OCI-LY3 (cell line): ENCODE results near the gene DENND2C.

Experiments used
- H2AFZ ChIP-seq: fragments of 200-600, 300-600 bp; shearing (Covaris generic); 2 replicates; pipeline ENCODE4 v1.6.0; 2014; ENCODE audit warnings: antibody characterized with exemption, low read depth, low read length
- H3K27ac ChIP-seq: fragments of 200-600, 300-600 bp; sonication (generic); 2 replicates; pipeline ENCODE4 v1.5.1; 2014; ENCODE audit warnings: mild to moderate bottlenecking, low read length, moderate library complexity, mixed read lengths
- H3K27me3 ChIP-seq: fragments of 200-600, 300-600 bp; sonication (generic); 2 replicates; pipeline ENCODE4 v1.6.1; 2014; ENCODE audit warnings: low read depth, low read length, mixed read lengths
- H3K36me3 ChIP-seq: fragments of 200-600, 300-600 bp; sonication (generic); replicated peaks from 2 replicates; pipeline ENCODE3; 2014; ENCODE audit warnings: low read depth, low read length, mixed read lengths
- H3K4me1 ChIP-seq: fragments of 300-600, 200-600 bp; sonication (generic); 2 replicates; pipeline ENCODE4 v1.6.1; 2014; ENCODE audit warnings: low read length, mixed read lengths
- H3K4me2 ChIP-seq: fragments of 200-600, 300-600 bp; sonication (generic); 2 replicates; pipeline ENCODE4 v1.6.1; 2014; ENCODE audit warnings: low read length, mixed read lengths
- H3K4me3 ChIP-seq: fragments of 300-600, 200-600 bp; sonication (generic); 2 replicates; pipeline ENCODE4 v1.5.1; 2014; ENCODE audit warnings: antibody characterized with exemption, mild to moderate bottlenecking, low read length, moderate library complexity
- H3K79me2 ChIP-seq: fragments of 300-600, 200-600 bp; shearing (Covaris generic); 2 replicates; pipeline ENCODE4 v1.6.1; 2014; ENCODE audit warnings: mild to moderate bottlenecking, low read length, mixed read lengths
- H3K9ac ChIP-seq: fragments of 300-600, 200-600 bp; shearing (Covaris generic); 2 replicates; pipeline ENCODE4 v1.6.0; 2014; ENCODE audit warnings: mild to moderate bottlenecking, low read length, moderate library complexity
- H3K9me3 ChIP-seq: fragments of 200-600, 300-600 bp; shearing (Covaris generic); 2 replicates; pipeline ENCODE4 v1.6.1; 2014; ENCODE audit warnings: low read length, mixed read lengths; ENCODE audit not compliant: insufficient read depth
- H4K20me1 ChIP-seq: fragments of 200-600, 300-600 bp; sonication (generic); 2 replicates; pipeline ENCODE4 v1.6.1; 2016; ENCODE audit warnings: low read length, mixed read lengths; ENCODE audit not compliant: insufficient read depth
- EZH2phosphoT487 ChIP-seq: fragments of 200-600 bp; shearing (Covaris generic); IDR thresholded peaks from 2 replicates; pipeline ENCODE4 v1.6.1; 2018; ENCODE audit warnings: antibody characterized with exemption, mixed run types, low read depth
- TF ChIP-seq, protein P1 (sequence below): fragments of 200-600, 300-600 bp; sonication (generic); IDR thresholded peaks from 2 replicates; pipeline ENCODE4 v1.5.1; 2014; ENCODE audit warnings: antibody characterized with exemption, low read length, low read depth

The DENND2C gene

DNA sequence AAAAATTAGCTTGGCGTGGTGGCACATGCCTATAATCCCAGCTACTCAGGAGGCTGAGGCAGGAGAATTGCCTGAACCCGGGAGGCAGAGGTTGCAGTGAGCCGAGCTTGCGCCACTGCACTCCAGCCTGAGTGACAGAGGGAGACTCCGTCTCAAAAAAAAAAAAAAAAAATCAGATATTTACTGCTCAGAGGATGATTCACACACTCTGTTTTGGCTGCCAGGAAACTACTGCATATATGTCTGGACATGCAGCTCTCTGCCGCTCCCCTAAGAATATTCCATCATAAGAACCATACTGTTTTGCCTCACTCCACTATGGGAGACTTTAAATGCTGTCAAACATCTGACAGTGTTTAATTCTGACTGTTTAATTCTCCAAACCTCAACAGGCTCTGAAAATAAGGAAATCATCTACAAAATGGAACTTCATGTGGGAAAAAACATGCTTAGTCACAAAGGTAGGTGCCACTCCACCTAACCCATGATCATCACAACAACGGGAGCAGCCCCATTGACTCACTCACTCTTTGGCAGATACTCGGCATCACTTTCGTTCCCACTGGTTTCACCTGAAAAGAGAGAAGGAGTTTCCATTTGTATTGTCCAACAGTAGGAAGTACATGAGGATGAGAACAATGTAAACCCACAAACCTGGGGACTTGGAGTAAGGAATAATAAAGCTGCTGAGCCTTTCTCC is 59.2 kb downstream of the DENND2C start:
- no peak overlapping the region for H2AFZ ChIP-seq
- H3K79me2 ChIP-seq, result no peaks in the 10 kb centered on the region
- no peaks in the 10 kb centered on the region for H3K9me3 ChIP-seq
- no peak overlapping the region for H3K4me3 ChIP-seq
- TF ChIP-seq, protein P1, sequence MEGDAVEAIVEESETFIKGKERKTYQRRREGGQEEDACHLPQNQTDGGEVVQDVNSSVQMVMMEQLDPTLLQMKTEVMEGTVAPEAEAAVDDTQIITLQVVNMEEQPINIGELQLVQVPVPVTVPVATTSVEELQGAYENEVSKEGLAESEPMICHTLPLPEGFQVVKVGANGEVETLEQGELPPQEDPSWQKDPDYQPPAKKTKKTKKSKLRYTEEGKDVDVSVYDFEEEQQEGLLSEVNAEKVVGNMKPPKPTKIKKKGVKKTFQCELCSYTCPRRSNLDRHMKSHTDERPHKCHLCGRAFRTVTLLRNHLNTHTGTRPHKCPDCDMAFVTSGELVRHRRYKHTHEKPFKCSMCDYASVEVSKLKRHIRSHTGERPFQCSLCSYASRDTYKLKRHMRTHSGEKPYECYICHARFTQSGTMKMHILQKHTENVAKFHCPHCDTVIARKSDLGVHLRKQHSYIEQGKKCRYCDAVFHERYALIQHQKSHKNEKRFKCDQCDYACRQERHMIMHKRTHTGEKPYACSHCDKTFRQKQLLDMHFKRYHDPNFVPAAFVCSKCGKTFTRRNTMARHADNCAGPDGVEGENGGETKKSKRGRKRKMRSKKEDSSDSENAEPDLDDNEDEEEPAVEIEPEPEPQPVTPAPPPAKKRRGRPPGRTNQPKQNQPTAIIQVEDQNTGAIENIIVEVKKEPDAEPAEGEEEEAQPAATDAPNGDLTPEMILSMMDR, result no peak
- H3K27me3 ChIP-seq, result no peaks in the 10 kb centered on the region
- no peaks in the 10 kb centered on the region for H3K36me3 ChIP-seq
- H3K27ac ChIP-seq, result no peak overlapping the region
- H3K9ac ChIP-seq, result no peak overlapping the region
- no peaks in the 10 kb centered on the region for H3K4me1 ChIP-seq
- no peak overlapping the region for H3K4me2 ChIP-seq
- H4K20me1 ChIP-seq, result no peaks in the 10 kb centered on the region

DNA sequence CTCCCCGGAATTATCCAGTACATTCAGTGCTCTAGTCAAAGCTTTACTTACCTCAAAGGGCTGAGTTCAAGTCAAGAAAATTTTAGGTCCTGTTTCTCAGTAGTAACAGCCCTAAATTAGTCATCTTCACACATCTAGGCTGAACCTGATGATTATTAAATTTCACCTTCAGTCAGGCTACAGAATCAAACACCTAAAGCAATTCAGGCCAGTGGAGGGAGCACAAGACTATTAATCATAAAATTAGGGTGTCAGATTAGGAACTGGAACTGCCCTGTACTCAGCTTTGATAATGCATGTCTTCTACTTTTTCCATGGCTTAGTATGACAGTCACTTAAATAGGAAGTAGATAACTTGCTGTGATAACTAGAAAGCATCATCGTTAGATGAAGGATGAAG is 60.0 kb downstream of the DENND2C start:
- H3K27me3 ChIP-seq, result no peaks in the 10 kb centered on the region
- no peak overlapping the region for H3K9ac ChIP-seq
- H3K4me3 ChIP-seq, result no peak overlapping the region
- no peaks in the 10 kb centered on the region for H3K9me3 ChIP-seq
- H3K79me2 ChIP-seq, result no peaks in the 10 kb centered on the region
- H3K4me2 ChIP-seq, result no peak overlapping the region
- no peaks in the 10 kb centered on the region for H4K20me1 ChIP-seq
- no peaks in the 10 kb centered on the region for H3K36me3 ChIP-seq
- no peak overlapping the region for H2AFZ ChIP-seq
- TF ChIP-seq, protein P1, result no peak
- no peak for TF ChIP-seq EZH2phosphoT487
- no peak overlapping the region for H3K27ac ChIP-seq
- no peaks in the 10 kb centered on the region for H3K4me1 ChIP-seq

DNA sequence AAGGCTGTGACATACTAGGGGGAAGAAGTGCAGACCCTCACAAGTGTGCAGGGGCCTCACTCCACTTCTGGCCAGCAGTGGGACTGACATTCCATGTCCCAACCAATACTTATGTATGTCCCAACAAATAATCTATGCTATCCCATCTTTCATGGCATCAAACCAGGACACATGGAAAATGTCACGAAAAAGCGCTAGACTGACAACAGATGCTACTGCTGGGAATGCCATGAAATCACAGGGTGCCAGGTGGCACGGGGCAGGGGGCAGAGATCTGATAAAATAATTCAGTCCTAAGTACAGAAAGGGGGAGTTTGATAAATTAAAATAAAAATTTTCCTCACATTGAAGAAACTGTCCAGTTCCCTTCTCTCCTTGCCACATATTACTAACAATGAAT is 60.8 kb downstream of the DENND2C start:
- TF ChIP-seq EZH2phosphoT487, result no peak
- TF ChIP-seq, protein P1, result no peak
- Histone ChIP-seq H3K9ac (no peak overlapping the region), H3K4me1 (no peaks in the 10 kb centered on the region), H3K27ac (no peak overlapping the region), H3K36me3 (no peaks in the 10 kb centered on the region), H3K79me2 (no peaks in the 10 kb centered on the region), H3K4me2 (no peak overlapping the region), H2AFZ (no peak overlapping the region), H3K9me3 (no peaks in the 10 kb centered on the region), H3K4me3 (no peak overlapping the region), H4K20me1 (no peaks in the 10 kb centered on the region), H3K27me3 (no peaks in the 10 kb centered on the region)

DNA sequence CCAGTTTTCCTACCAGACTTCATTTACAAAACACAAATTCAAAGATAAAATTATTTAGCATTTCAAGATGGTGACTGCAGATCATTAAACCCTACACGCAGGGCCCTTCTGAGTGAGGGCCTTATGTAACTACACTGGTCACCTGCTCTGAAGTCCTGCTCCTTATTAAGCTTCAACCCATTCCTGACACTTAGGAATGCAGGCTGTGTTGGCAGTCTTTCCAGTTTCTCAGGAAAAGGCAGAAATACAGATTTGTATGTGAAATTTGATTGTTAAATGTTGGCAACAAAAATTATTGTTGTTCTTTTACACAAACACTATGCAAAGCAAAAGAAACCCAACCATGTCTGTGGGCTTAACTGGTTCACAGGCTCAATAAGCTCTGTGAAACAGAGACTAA is 62.6 kb downstream of the DENND2C start:
- H3K4me1 ChIP-seq, result no peaks in the 10 kb centered on the region
- H3K79me2 ChIP-seq, result no peaks in the 10 kb centered on the region
- no peak overlapping the region for H3K27ac ChIP-seq
- H3K4me2 ChIP-seq, result no peak overlapping the region
- no peaks in the 10 kb centered on the region for H3K9me3 ChIP-seq
- H3K4me3 ChIP-seq, result no peak overlapping the region
- no peak for TF ChIP-seq EZH2phosphoT487
- TF ChIP-seq, protein P1, result no peak
- H3K36me3 ChIP-seq, result no peaks in the 10 kb centered on the region
- no peak overlapping the region for H3K9ac ChIP-seq
- no peaks in the 10 kb centered on the region for H4K20me1 ChIP-seq
- no peaks in the 10 kb centered on the region for H3K27me3 ChIP-seq
- no peak overlapping the region for H2AFZ ChIP-seq
